Activated CD8-positive, alpha-beta memory T cell treated with anti-CD3 and anti-CD28 coated beads for 24 hours (primary cell): ENCODE measurements around the gene BLOC1S3.
A peak's percentile ranks its signal among the peaks of the same experiment; 100 is the strongest.

Experiments used
- DNase-seq: peaks from one replicate; pipeline ENCODE4 v3.0.0-alpha.2; 2020

The BLOC1S3 gene

GRCh38 chr19:45162608-45163143, 15.9 kb upstream of the BLOC1S3 start:
- no peak for DNase-seq

GRCh38 chr19:45163156-45163555, 15.4 kb upstream of the BLOC1S3 start:
- no peak for DNase-seq

- no peak for DNase-seq
Observed at GRCh38 chr19:45163751-45164460, 14.7 kb upstream of the BLOC1S3 start.

GRCh38 chr19:45164577-45165335, 13.8 kb upstream of the BLOC1S3 start:
- peak; percentile 75 for DNase-seq

- no peak for DNase-seq
Observed at GRCh38 chr19:45166723-45167252, 11.8 kb upstream of the BLOC1S3 start.

- DNase-seq, result no peak
Observed at GRCh38 chr19:45168767-45169351, 9.7 kb upstream of the BLOC1S3 start.

GRCh38 chr19:45169602-45170001, 9.0 kb upstream of the BLOC1S3 start:
- no peak for DNase-seq

GRCh38 chr19:45170146-45171106, 8.2 kb upstream of the BLOC1S3 start:
- no peak for DNase-seq

- DNase-seq, result no peak
Observed at GRCh38 chr19:45171211-45171623, 7.4 kb upstream of the BLOC1S3 start.

GRCh38 chr19:45172173-45172572, 6.4 kb upstream of the BLOC1S3 start:
- peak; percentile 58 for DNase-seq

- no peak for DNase-seq
Observed at GRCh38 chr19:45172611-45173208, 5.9 kb upstream of the BLOC1S3 start.

GRCh38 chr19:45173816-45174215, 4.8 kb upstream of the BLOC1S3 start:
- DNase-seq, result no peak

GRCh38 chr19:45175515-45176345, 2.9 kb upstream of the BLOC1S3 start:
- DNase-seq, result no peak

GRCh38 chr19:45177817-45178261, 745 bp upstream of the BLOC1S3 start, which contains the start of gene TRAPPC6A:
Gene TRAPPC6A, minus strand, starts transcription at chr19:45178237. Its CDS starts 19 bp downstream, at chr19:45178218.
- DNase-seq, result no peak

- peak; percentile 77 for DNase-seq
Observed at GRCh38 chr19:45179072-45179891, 698 bp downstream of the BLOC1S3 start.

- DNase-seq, result no peak
Observed at GRCh38 chr19:45179892-45180370, 1.3 kb downstream of the BLOC1S3 start.

GRCh38 chr19:45180936-45181335, 2.4 kb downstream of the BLOC1S3 start:
- no peak for DNase-seq

- DNase-seq, result no peak
Observed at GRCh38 chr19:45182758-45183157, 4.2 kb downstream of the BLOC1S3 start.

GRCh38 chr19:45184115-45184514, 5.5 kb downstream of the BLOC1S3 start:
- no peak for DNase-seq
